Muscle layer of colon (tissue), 2 donors: ENCODE data around the gene DBF4.
"Not testable (repeated sequence)": the region's sequence is repeated elsewhere in the genome, so short reads cannot be mapped to it uniquely, and the experiment has no call there.

Experiments used
- H3K27ac ChIP-seq: one replicate; pipeline ENCODE4 v1.7.0; 2013; ENCODE audit warnings: low read depth, mild to moderate bottlenecking, low read length, moderate library complexity
- H3K27me3 ChIP-seq, 2 donors: one replicate each; pipeline ENCODE4 v1.7.0; 2013; ENCODE audit warnings: low read length in 2 of 2, mild to moderate bottlenecking in 2 of 2; ENCODE audit not compliant: insufficient read depth in 2 of 2, control insufficient read depth in 1 of 2
- H3K36me3 ChIP-seq: one replicate; pipeline ENCODE4 v1.7.0; 2013; ENCODE audit warnings: mild to moderate bottlenecking, low read length; ENCODE audit not compliant: insufficient read depth
- H3K4me1 ChIP-seq: one replicate; pipeline ENCODE4 v1.7.0; 2013; ENCODE audit warnings: mild to moderate bottlenecking, low read length; ENCODE audit not compliant: insufficient read depth
- H3K4me3 ChIP-seq, 2 donors: one replicate each; pipeline ENCODE4 v1.7.0; 2013; ENCODE audit warnings: low read length in 2 of 2, low read depth in 1 of 2, mild to moderate bottlenecking in 1 of 2, moderate library complexity in 1 of 2
- H3K9ac ChIP-seq: one replicate; pipeline ENCODE4 v1.7.0; 2013; ENCODE audit warnings: low read length
- H3K9me3 ChIP-seq: one replicate; pipeline ENCODE4 v1.7.0; 2013; ENCODE audit warnings: mild to moderate bottlenecking, low read length
- donor health status: abdominal sarcoma.
- donor health status: Adenocarcinoma of cecum.

Gene DBF4

DNA sequence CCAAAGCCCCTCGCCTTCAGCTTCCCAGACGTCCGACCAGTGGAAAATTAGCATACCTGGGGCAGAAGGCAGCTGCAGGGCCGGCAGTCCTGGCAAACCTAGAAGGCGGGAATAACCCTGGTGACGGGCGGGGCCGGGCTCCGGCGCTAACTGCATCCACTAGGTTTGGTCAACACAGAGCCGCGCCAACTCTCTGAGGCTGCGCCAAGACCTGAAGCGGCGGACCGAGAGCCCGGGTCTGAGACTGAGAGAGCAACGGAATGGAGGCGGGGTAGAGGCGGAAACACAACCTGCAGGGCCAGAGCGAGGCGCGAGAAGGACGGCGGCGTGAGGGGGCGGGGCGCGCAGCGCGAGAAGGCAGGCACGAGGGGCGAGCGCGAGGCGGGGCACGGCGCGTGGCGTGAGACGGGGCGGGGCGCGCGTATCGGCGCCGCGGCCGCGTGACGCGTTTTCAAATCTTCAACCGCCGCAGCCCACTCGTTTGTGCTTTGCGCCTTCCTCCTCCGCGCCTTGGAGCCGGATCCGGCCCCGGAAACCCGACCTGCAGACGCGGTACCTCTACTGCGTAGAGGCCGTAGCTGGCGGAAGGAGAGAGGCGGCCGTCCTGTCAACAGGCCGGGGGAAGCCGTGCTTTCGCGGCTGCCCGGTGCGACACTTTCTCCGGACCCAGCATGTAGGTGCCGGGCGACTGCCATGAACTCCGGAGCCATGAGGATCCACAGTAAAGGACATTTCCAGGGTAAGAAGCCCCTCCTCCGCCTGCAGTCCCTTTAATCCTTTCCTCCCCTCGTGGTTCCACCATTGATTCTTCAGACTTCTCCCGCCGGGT is at the start of gene DBF4, which contains the start of gene SLC25A40:
TSS of gene DBF4 (plus strand) at position 454 of the 829 bp plus-strand sequence. CDS start at position 694, 240 bp downstream.
TSS of gene SLC25A40 (minus strand) at position 321 of the 829 bp plus-strand sequence. CDS start 17,633 bp downstream, outside the sequence.
- no peaks in the 10 kb centered on the region for H3K9me3 ChIP-seq
- H3K9ac ChIP-seq: peak within 1 kb of the TSS; percentile 63
- peaks cover 14% of the 10 kb centered on the region for H3K4me1 ChIP-seq
- peak within 1 kb of the TSS; percentile 83 for H3K27ac ChIP-seq
- H3K27me3 ChIP-seq: no peaks in the 10 kb centered on the region
- H3K4me3 ChIP-seq: peak within 1 kb of the TSS; percentile 84 to 90
- H3K36me3 ChIP-seq: no peaks in the 10 kb centered on the region

DNA sequence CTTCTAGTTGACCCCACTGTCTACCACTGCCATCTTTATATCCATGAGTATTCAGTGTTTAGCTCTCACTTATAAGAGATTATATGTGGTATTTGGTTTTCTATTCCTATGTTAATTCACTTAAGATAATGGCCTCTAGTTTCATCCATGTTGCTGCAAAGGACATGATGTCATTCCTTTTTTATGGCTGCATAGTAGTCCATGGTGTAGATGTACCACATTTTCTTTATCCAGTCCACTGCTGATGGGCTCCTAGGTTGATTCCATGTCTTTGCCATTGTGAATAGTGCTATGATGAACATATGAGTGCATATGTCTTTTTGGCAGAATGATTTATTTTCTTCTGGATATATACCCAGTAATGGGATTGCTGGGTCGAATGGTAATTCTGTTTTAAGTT is 47.9 kb upstream of the DBF4 start:
- H3K27me3 ChIP-seq, H3K9me3 ChIP-seq, H3K4me3 ChIP-seq, H3K27ac ChIP-seq, H3K36me3 ChIP-seq, H3K9ac ChIP-seq, H3K4me1 ChIP-seq: not testable (repeated sequence)

GRCh38 chr7:87831097-87831496 is 45.2 kb upstream of the DBF4 start:
- no peaks in the 10 kb centered on the region for H3K4me1 ChIP-seq
- H3K9ac ChIP-seq: no peak overlapping the region
- peaks cover 5% of the 10 kb centered on the region for H3K36me3 ChIP-seq
- H3K4me3 ChIP-seq: no peak overlapping the region
- H3K27me3 ChIP-seq: no peaks in the 10 kb centered on the region
- no peak overlapping the region for H3K27ac ChIP-seq
- no peaks in the 10 kb centered on the region for H3K9me3 ChIP-seq

DNA sequence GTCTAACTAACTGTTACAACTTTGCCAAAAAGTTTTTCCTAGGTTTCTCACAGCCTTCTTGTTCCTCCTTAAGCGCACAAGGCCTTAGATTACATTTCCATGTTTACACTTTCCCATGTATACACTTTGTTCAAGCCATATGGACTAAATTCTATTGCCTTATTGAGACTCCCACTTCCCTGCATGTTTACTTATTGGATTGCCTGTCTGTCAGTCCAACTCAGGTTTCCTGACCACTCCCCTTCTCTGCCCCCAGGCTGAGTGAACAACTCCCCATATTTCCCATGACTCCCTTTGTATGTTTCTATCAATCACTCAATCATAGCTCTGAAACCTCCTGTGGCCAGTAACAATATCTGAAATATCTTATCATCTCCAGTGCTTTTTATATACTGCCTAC is 43.2 kb upstream of the DBF4 start:
- no peak overlapping the region for H3K27ac ChIP-seq
- H3K4me1 ChIP-seq: no peaks in the 10 kb centered on the region

DNA sequence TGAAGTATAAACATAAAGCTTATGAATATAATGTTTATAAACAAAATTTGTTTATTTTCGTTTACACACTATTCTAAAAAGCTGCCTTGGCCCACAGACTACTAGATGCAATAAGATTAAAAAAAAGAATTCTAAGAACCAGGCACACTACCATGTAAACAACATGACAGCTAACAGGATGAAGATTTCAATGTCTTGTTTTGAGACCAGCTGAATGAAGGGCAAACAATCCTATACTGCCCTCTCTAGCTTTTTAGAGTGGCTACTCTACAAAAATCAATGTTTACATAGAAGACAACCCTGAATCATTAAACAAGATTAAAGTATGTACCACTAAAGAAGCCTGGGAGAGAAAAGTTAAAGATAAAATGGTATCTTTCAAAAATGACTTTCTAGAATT is 38.7 kb upstream of the DBF4 start:
- Histone ChIP-seq H3K4me1 (no peaks in the 10 kb centered on the region), H3K9me3 (no peaks in the 10 kb centered on the region), H3K27ac (no peak overlapping the region), H3K36me3 (peaks cover 5% of the 10 kb centered on the region), H3K4me3 (no peak overlapping the region), H3K27me3 (no peaks in the 10 kb centered on the region), H3K9ac (no peak overlapping the region)

More for the DNA sequence above, 43.2 kb upstream of the DBF4 start:
- Histone ChIP-seq H3K4me3 (no peak overlapping the region), H3K9ac (no peak overlapping the region), H3K27me3 (no peaks in the 10 kb centered on the region), H3K36me3 (peaks cover 5% of the 10 kb centered on the region), H3K9me3 (no peaks in the 10 kb centered on the region)

- H3K9ac ChIP-seq: no peak overlapping the region
These were observed 25.3 kb upstream of the DBF4 start for GRCh38 chr7:87850836-87851593.

GRCh38 chr7:87852306-87852705 is 24.0 kb upstream of the DBF4 start:
- Histone ChIP-seq H3K4me1 (no peaks in the 10 kb centered on the region), H3K27ac (no peak overlapping the region), H3K4me3 (no peak overlapping the region), H3K27me3 (no peaks in the 10 kb centered on the region), H3K36me3 (peaks cover 8% of the 10 kb centered on the region), H3K9ac (no peak overlapping the region), H3K9me3 (no peaks in the 10 kb centered on the region)

More at GRCh38 chr7:87850836-87851593, 25.3 kb upstream of the DBF4 start:
- Histone ChIP-seq H3K4me1 (no peaks in the 10 kb centered on the region), H3K27me3 (no peaks in the 10 kb centered on the region), H3K4me3 (no peak overlapping the region), H3K9me3 (no peaks in the 10 kb centered on the region), H3K36me3 (peaks cover 8% of the 10 kb centered on the region), H3K27ac (no peak overlapping the region)

GRCh38 chr7:87853237-87853864 is 22.9 kb upstream of the DBF4 start:
- H3K27me3 ChIP-seq: no peaks in the 10 kb centered on the region
- H3K4me1 ChIP-seq: no peaks in the 10 kb centered on the region
- no peak overlapping the region for H3K4me3 ChIP-seq
- H3K9me3 ChIP-seq: no peaks in the 10 kb centered on the region
- H3K9ac ChIP-seq: no peak overlapping the region
- H3K27ac ChIP-seq: no peak overlapping the region
- H3K36me3 ChIP-seq: peaks cover 15% of the 10 kb centered on the region

DNA sequence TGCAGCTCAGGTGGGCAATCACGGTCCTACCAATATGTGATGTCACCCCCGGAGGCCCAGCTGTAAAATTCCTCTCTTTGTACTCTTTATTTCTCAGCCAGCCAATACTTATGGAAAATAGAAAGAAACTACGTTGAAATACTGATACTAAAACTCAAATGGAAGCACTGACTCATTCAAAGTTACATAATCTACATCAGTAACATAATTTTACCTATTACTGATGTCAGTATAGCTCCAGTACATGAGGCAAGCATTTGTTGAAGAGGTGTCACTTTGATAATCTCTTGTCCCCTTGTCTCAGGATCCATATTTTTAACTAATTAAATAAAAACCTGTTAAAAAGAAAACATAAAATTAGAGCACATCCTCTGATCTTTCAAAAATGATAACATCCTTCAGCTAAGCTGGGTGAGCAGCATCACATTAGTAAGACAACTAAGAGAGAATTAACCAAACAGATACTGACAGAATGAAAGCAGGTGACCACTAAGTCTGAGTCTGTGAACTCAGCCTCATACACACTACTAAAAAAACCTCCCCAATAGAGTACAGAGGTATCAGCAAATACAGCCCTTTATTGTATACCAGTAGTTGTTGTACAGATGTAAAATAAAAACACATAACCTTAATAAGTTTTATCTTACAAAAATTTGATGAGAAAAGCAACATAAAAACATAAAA is 17.7 kb upstream of the DBF4 start:
- H3K36me3 ChIP-seq: peaks cover 9% of the 10 kb centered on the region
- no peaks in the 10 kb centered on the region for H3K4me1 ChIP-seq
- no peak overlapping the region for H3K27ac ChIP-seq
- no peak overlapping the region for H3K4me3 ChIP-seq
- H3K9me3 ChIP-seq: no peaks in the 10 kb centered on the region
- H3K9ac ChIP-seq: no peak overlapping the region
- H3K27me3 ChIP-seq: no peaks in the 10 kb centered on the region

DNA sequence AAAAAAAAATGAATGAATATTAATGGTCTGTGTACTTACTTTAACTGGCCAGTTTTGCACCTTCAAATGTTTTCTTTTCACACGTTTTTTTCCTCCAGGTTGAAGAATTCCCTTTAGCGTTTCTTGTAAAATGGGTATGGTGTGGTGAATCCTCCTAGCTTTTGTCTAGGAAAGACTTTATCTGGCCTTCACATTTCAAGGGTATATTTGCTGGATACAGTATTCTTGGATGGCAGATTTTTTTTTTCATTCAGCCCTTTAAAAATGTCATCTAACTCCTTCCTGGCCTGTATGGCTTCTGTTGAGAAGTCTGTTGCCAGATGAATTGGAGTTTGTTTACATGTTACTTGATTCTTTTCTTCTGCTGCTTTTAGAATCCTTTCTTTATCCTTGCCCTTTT is 10.2 kb upstream of the DBF4 start:
- no peaks in the 10 kb centered on the region for H3K27me3 ChIP-seq
- H3K27ac ChIP-seq: no peak overlapping the region
- H3K4me1 ChIP-seq: no peaks in the 10 kb centered on the region
- no peak overlapping the region for H3K9ac ChIP-seq
- no peak overlapping the region for H3K4me3 ChIP-seq
- H3K36me3 ChIP-seq: no peaks in the 10 kb centered on the region
- H3K9me3 ChIP-seq: peaks cover 5% of the 10 kb centered on the region

GRCh38 chr7:87866533-87866932 is 9.8 kb upstream of the DBF4 start:
- not testable (repeated sequence) for H3K9me3 ChIP-seq, H3K36me3 ChIP-seq, H3K4me1 ChIP-seq, H3K27me3 ChIP-seq, H3K9ac ChIP-seq, H3K27ac ChIP-seq, H3K4me3 ChIP-seq
